ENCODE results near the gene UNC5A.

Gene UNC5A

GRCh38 chr5:176836811-176837706, 26.7 kb downstream of the UNC5A start:
- Histone ChIP-seq H3K4me3 (ENCODE audit: low read depth, low read length) (no peak overlapping the region), H3K4me1 (ENCODE audit: control insufficient read depth, insufficient read depth, low read length) (no peaks in the 10 kb centered on the region), H3K9me3 (ENCODE audit: control insufficient read depth, insufficient read depth, low read depth, low read length) (no peaks in the 10 kb centered on the region), H3K27ac (ENCODE audit: extremely low read depth, low read depth, low read length) (no peak overlapping the region), H3K36me3 (ENCODE audit: control insufficient read depth in 2 of 2, insufficient read depth in 1 of 2, low read length in 2 of 2) (no peaks in the 10 kb centered on the region)
- CTCF ChIA-PET: interaction anchor here (0.6 to 0.7 kb wide), 2 partner anchors 249 to 1310 kb away, joined by 3 to 4 read pairs; no protein-coding TSS in a partner anchor
- POLR2A ChIA-PET: no interaction called here
- TF ChIP-seq, protein P1, sequence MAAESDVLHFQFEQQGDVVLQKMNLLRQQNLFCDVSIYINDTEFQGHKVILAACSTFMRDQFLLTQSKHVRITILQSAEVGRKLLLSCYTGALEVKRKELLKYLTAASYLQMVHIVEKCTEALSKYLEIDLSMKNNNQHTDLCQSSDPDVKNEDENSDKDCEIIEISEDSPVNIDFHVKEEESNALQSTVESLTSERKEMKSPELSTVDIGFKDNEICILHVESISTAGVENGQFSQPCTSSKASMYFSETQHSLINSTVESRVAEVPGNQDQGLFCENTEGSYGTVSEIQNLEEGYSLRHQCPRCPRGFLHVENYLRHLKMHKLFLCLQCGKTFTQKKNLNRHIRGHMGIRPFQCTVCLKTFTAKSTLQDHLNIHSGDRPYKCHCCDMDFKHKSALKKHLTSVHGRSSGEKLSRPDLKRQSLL (tag by site-specific recombination; IDR thresholded peaks at IDR 0.05): no peak
- TF ChIP-seq REST (tag by site-specific recombination; IDR thresholded peaks at IDR 0.05): no peak
- TF ChIP-seq ZFP69B (tag by site-specific recombination; IDR thresholded peaks at IDR 0.05): no peak
- TF ChIP-seq, protein P2, sequence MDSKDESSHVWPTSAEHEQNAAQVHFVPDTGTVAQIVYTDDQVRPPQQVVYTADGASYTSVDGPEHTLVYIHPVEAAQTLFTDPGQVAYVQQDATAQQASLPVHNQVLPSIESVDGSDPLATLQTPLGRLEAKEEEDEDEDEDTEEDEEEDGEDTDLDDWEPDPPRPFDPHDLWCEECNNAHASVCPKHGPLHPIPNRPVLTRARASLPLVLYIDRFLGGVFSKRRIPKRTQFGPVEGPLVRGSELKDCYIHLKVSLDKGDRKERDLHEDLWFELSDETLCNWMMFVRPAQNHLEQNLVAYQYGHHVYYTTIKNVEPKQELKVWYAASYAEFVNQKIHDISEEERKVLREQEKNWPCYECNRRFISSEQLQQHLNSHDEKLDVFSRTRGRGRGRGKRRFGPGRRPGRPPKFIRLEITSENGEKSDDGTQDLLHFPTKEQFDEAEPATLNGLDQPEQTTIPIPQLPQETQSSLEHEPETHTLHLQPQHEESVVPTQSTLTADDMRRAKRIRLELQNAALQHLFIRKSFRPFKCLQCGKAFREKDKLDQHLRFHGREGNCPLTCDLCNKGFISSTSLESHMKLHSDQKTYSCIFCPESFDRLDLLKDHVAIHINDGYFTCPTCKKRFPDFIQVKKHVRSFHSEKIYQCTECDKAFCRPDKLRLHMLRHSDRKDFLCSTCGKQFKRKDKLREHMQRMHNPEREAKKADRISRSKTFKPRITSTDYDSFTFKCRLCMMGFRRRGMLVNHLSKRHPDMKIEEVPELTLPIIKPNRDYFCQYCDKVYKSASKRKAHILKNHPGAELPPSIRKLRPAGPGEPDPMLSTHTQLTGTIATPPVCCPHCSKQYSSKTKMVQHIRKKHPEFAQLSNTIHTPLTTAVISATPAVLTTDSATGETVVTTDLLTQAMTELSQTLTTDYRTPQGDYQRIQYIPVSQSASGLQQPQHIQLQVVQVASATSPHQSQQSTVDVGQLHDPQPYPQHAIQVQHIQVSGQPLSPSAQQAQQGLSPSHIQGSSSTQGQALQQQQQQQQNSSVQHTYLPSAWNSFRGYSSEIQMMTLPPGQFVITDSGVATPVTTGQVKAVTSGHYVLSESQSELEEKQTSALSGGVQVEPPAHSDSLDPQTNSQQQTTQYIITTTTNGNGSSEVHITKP (tag by site-specific recombination; IDR thresholded peaks at IDR 0.05): no peak
- TF ChIP-seq, protein P3, sequence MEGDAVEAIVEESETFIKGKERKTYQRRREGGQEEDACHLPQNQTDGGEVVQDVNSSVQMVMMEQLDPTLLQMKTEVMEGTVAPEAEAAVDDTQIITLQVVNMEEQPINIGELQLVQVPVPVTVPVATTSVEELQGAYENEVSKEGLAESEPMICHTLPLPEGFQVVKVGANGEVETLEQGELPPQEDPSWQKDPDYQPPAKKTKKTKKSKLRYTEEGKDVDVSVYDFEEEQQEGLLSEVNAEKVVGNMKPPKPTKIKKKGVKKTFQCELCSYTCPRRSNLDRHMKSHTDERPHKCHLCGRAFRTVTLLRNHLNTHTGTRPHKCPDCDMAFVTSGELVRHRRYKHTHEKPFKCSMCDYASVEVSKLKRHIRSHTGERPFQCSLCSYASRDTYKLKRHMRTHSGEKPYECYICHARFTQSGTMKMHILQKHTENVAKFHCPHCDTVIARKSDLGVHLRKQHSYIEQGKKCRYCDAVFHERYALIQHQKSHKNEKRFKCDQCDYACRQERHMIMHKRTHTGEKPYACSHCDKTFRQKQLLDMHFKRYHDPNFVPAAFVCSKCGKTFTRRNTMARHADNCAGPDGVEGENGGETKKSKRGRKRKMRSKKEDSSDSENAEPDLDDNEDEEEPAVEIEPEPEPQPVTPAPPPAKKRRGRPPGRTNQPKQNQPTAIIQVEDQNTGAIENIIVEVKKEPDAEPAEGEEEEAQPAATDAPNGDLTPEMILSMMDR (tag by site-specific recombination; IDR thresholded peaks at IDR 0.05): no peak
- TF ChIP-seq ZNF146 (tag by site-specific recombination; IDR thresholded peaks at IDR 0.05): no peak
- no peak for TF ChIP-seq ZXDB (tag by site-specific recombination; IDR thresholded peaks at IDR 0.05)
- no peak for TF ChIP-seq ZNF707 (tag by site-specific recombination; IDR thresholded peaks at IDR 0.05)
- no peak for TF ChIP-seq YY2 (tag by site-specific recombination; IDR thresholded peaks at IDR 0.05)
- no peak for TF ChIP-seq ZNF692 (tag by site-specific recombination; IDR thresholded peaks at IDR 0.05)
- no peak for TF ChIP-seq TRIM28 (IDR thresholded peaks at IDR 0.05; ENCODE audit: borderline replicate concordance, low read length)
- TF ChIP-seq ZNF266 (tag by site-specific recombination; IDR thresholded peaks at IDR 0.05; ENCODE audit: low read depth): no peak
- TF ChIP-seq SP7 (tag by site-specific recombination; IDR thresholded peaks at IDR 0.05): no peak
- TF ChIP-seq ZBTB48 (tag by site-specific recombination; IDR thresholded peaks at IDR 0.05): no peak
- TF ChIP-seq ZNF747 (tag by site-specific recombination; IDR thresholded peaks at IDR 0.05): no peak
